Measurements from ENCODE around the gene PLA2G4B.
"Not testable (repeated sequence)": the region's sequence is repeated elsewhere in the genome, so short reads cannot be mapped to it uniquely, and the experiment has no call there.

The PLA2G4B gene

DNA sequence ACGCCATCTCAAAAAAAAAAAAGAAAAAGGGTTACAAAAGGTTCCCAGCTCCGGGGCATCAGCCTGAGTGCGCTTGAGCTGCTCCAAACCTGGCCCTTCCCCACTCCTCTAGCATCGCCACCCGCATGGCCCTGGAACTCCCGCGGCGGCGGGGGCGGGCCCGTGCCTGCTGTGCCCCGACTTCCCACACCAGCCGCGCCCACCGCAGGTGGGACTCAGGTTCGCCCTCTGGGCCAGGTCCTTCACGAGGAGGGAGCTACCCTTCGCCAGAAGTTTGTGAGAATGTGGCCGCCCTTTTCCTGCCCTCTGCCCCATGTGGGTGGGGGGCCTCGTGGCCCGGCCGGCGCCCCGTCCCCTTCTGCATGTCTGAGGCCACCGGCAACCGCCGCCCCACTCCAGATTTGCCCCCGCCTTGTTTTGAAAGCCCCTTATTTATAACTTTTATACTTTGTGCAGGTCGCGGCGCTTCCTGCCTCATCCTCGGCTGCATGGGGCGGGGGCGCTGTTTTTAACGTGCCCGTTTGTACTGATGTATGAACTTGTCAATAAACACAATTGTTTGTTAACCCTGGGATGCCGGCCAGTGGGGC lies 11.3 kb upstream of the PLA2G4B start:
- H3K4me3 ChIP-seq (ENCODE audit: low read depth, low read length) = peak overlapping the region; percentile 87
- TF ChIP-seq, protein P1, sequence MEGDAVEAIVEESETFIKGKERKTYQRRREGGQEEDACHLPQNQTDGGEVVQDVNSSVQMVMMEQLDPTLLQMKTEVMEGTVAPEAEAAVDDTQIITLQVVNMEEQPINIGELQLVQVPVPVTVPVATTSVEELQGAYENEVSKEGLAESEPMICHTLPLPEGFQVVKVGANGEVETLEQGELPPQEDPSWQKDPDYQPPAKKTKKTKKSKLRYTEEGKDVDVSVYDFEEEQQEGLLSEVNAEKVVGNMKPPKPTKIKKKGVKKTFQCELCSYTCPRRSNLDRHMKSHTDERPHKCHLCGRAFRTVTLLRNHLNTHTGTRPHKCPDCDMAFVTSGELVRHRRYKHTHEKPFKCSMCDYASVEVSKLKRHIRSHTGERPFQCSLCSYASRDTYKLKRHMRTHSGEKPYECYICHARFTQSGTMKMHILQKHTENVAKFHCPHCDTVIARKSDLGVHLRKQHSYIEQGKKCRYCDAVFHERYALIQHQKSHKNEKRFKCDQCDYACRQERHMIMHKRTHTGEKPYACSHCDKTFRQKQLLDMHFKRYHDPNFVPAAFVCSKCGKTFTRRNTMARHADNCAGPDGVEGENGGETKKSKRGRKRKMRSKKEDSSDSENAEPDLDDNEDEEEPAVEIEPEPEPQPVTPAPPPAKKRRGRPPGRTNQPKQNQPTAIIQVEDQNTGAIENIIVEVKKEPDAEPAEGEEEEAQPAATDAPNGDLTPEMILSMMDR (conservative IDR thresholded peaks at IDR 0.05; ENCODE audit: low read depth, low read length) = no peak
- no peak for DNase-seq (ENCODE audit: low read depth)

DNA sequence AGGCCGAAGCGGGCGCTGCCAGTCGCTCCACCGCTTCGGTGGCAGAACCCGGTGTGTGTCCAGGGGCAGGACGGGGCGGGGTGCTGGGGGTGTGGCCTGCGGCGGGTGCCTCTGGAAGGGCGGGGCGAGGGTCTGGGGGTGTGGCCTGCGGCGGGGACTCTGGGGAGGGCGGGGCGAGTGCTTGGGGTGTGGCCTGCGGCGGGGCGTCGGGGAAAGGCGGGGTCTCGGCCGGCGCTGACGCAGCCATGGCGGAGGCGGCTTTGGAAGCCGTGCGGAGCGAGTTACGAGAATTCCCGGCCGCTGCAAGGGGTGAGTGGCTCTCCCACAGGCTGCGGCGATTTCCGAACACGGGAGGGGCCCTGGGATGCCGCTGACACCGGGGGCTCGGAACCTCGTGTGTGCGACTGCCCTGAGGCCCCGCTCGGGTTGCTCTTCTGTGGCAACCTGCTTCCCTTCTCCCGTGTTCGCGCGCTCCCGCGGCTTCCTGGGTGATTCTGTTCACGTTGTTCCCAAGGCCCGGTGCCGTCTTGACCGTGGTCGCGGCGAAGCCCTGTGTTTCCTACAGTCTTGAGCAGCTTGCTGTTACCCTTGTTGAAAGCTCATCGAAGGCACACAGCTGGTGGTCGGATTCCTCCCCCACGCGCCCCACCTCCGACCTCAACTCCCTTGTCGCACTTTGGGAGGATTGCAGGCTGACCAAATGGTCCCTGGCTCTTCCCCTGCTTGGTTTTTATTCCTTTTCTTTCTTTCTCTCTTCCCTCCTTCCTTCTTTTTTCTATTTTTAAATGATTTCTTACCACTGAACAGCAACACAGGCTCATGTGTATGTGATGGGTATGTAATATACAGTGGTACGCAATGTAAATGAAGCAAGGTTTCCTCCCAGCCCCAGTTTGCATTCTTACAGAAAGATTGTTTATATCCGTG lies 10.5 kb upstream of the PLA2G4B start, which contains the start of gene JMJD7:
Gene JMJD7, plus strand, starts transcription at position 213 of the 927 bp plus-strand sequence. Its CDS starts 33 bp downstream, at position 246.
- DNase-seq (ENCODE audit: low read depth) = peak; percentile 88
- peak within 1 kb of the TSS; percentile 87 for H3K4me3 ChIP-seq (ENCODE audit: low read depth, low read length)
- TF ChIP-seq, protein P1 (conservative IDR thresholded peaks at IDR 0.05; ENCODE audit: low read depth, low read length) = no peak

DNA sequence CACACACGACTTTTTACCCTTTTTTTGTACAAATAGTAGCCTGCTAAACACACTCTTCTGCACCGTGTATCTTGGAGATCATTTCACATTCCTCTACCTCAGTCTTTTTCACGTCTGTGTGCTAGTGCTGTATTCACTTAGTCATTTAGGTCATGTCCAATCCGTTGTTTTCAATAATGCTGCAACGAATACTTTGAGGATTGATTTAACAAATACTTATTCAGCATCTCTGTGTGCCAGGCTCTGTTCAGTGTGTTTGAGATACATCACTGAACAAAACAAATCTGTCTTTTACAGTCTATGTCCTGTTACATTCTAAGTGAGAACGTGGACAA lies 9.9 kb upstream of the PLA2G4B start:
- H3K4me3 ChIP-seq (ENCODE audit: low read depth, low read length) = peak overlapping the region; percentile 87

DNA sequence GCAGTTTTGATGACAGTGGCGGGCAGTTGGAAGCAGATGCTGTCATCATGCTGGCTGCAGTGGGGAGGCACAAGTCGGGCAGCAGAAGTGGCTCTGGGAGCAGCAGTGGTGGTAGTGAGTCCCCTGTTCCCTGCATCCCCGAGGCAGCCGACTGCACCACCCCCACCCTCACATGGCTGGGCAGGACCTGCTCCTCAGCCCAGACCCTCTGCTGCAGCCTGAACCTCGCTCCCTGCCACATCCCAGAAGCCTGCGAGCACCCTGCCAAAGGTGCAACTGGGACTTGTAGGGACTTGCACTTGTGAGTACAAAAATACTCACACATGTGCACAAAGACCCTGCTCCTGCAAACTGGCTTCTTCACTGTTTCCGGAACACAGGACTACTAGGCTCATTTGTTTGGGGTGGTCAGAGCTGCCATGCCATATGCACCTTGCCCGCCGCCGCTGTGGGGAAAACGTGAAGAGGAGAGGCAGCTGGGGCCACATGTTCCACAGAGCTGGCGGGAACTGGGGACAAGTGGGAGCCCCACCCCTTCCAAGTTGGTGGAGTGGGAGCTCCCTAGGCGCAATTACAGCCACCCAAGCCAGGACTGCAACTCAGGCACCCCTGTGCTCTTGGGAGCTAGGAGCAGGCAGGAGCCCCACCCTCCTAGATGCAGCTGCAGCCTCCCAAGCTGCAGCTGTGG lies 8.5 kb upstream of the PLA2G4B start:
- TF ChIP-seq, protein P1 (conservative IDR thresholded peaks at IDR 0.05; ENCODE audit: low read depth, low read length) = no peak
- H3K4me3 ChIP-seq (ENCODE audit: low read depth, low read length) = no peak overlapping the region
- no peak for DNase-seq (ENCODE audit: low read depth)

More for the DNA sequence above, 9.9 kb upstream of the PLA2G4B start:
- TF ChIP-seq, protein P1 (conservative IDR thresholded peaks at IDR 0.05; ENCODE audit: low read depth, low read length) = no peak
- DNase-seq (ENCODE audit: low read depth) = peak; percentile 35

DNA sequence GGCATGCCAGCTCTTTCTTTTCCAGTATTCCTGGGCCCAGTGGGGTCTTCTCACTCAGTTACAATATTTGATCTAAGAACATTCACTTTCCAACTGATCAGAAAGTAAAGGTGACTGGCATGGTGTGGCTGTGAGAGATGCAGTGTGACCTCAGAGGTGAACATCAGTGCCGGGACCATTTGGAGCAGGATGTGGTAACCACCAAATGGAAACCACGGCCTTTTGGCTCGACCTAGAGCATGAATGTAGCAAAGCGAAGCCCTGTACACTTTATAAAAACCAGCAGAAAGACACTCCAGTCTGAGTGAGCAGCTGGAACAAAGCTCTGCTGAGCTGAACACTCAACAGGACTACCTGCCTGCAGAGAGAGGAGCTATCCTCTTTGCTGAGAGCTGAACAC lies 7.4 kb upstream of the PLA2G4B start:
- not testable (repeated sequence) for DNase-seq (ENCODE audit: low read depth); H3K4me3 ChIP-seq (ENCODE audit: low read depth, low read length)

DNA sequence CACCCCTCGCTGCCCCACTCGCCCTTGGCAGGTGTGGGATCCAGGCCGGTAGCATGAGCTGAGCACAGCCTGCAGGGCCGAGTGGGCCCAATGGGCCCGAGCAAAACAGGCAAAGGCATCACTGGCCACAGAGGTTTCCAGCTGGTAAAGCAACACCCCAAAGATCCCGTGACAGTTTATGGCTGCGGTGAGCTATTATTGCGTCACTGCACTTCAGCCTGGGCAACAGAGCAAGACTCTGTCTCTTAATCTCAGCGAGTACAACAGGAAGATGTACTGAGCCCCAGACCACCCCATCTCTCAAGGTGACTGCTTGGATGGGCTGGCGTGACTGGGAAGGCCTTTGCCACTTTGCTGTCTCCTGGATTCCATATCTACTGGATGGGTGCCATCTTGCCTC lies 6.4 kb upstream of the PLA2G4B start:
- TF ChIP-seq, protein P1 (conservative IDR thresholded peaks at IDR 0.05; ENCODE audit: low read depth, low read length) = no peak
- DNase-seq (ENCODE audit: low read depth) = no peak
- H3K4me3 ChIP-seq (ENCODE audit: low read depth, low read length) = no peak overlapping the region

DNA sequence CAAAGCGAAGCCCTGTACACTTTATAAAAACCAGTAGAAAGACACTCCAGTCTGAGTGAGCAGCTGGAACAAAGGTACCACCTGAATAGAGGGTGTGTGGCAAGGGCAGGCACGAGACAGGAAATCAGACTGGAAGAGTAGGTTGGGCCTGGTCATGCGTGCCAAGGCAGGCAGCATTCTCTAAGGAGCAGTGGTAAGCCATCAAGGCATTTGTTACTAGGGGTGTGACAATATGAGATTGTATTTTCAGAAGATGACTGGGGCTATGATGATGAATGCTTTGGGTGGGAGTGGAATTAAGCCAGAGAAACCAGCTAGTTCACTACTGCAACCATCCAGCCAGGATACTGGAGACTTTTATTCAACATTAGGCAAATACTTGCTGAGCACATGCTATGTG lies 5.8 kb upstream of the PLA2G4B start:
- TF ChIP-seq, protein P1 (conservative IDR thresholded peaks at IDR 0.05; ENCODE audit: low read depth, low read length) = no peak
- H3K4me3 ChIP-seq (ENCODE audit: low read depth, low read length) = no peak overlapping the region
- DNase-seq (ENCODE audit: low read depth) = no peak

Measured in choroid plexus epithelial cell (primary cell).